Liver (tissue), 9 donors: ENCODE measurements around the gene PIGL. TPM values are rescaled to one million over a fixed set of nuclear protein-coding genes. Genes with fewer than 3 reads are reported as not detected.

Source experiments
- DNase-seq: peaks from one replicate; pipeline ENCODE4 v3.0.0-alpha.2; 2017; ENCODE audit warnings: low spot score
- H3K27ac ChIP-seq, 2 donors: one replicate each; pipeline ENCODE4 v1.7.0; 2013; ENCODE audit warnings: inconsistent platforms in 2 of 2, low read length in 2 of 2, control low read depth in 1 of 2, low read depth in 1 of 2, mild to moderate bottlenecking in 1 of 2
- H3K27me3 ChIP-seq, 4 donors: one replicate each; pipeline versions ENCODE4 v1.6.1 to v1.7.0; 2013; ENCODE audit warnings: low read length in 3 of 4, inconsistent platforms in 1 of 4, mild to moderate bottlenecking in 1 of 4, moderate library complexity in 1 of 4; ENCODE audit not compliant: control insufficient read depth in 4 of 4, insufficient read depth in 4 of 4
- H3K36me3 ChIP-seq, 4 donors: one replicate each; pipeline versions ENCODE4 v1.6.1 to v1.7.0; 2013; ENCODE audit warnings: low read length in 3 of 4, mild to moderate bottlenecking in 3 of 4, low read depth in 1 of 4, moderate library complexity in 1 of 4; ENCODE audit not compliant: control insufficient read depth in 4 of 4, insufficient read depth in 3 of 4
- H3K4me1 ChIP-seq, 4 donors: one replicate each; pipeline versions ENCODE4 v1.6.1 to v1.7.0; 2013; ENCODE audit warnings: low read length in 3 of 4, mild to moderate bottlenecking in 3 of 4, moderate library complexity in 1 of 4; ENCODE audit not compliant: control insufficient read depth in 4 of 4, insufficient read depth in 4 of 4
- H3K4me3 ChIP-seq, 3 donors: one replicate each; pipeline versions ENCODE4 v1.6.1 to v1.7.0; 2013; ENCODE audit warnings: low read length in 3 of 3, control low read depth in 1 of 3, low read depth in 1 of 3, mild to moderate bottlenecking in 1 of 3
- H3K9ac ChIP-seq, 2 donors: one replicate each; pipeline ENCODE4 v1.7.0; 2013; ENCODE audit warnings: low read length in 2 of 2, mild to moderate bottlenecking in 2 of 2, moderate library complexity in 2 of 2, control low read depth in 1 of 2, low read depth in 1 of 2
- H3K9me3 ChIP-seq, 4 donors: one replicate each; pipeline versions ENCODE4 v1.6.1 to v1.7.0; 2013; ENCODE audit warnings: low read length in 3 of 4; ENCODE audit not compliant: control insufficient read depth in 4 of 4
- CTCF ChIP-seq: fragments of 150-350 bp; IDR thresholded peaks from 2 replicates; pipeline ENCODE4 v1.5.1; 2017; ENCODE audit warnings: improper control_type of control experiment, low read depth, low read length; ENCODE audit not compliant: missing input control
- EGR1 ChIP-seq, 2 donors: IDR thresholded peaks; 2 replicates each; pipeline ENCODE4 v1.6.1; 2016 to 2018; ENCODE audit warnings: antibody characterized with exemption in 2 of 2, low read depth in 2 of 2
- FOXA1 ChIP-seq: IDR thresholded peaks from 2 replicates; pipeline ENCODE4 v1.6.1; 2016; ENCODE audit warnings: antibody characterized with exemption
- FOXA2 ChIP-seq: IDR thresholded peaks from 2 replicates; pipeline ENCODE4 v1.6.1; 2016; ENCODE audit warnings: antibody characterized with exemption
- GABPA ChIP-seq, 2 donors: IDR thresholded peaks in 1 of 2; conservative IDR thresholded peaks in 1 of 2; 2 replicates each; pipeline ENCODE4 v1.6.1; 2016; ENCODE audit warnings: antibody characterized with exemption in 2 of 2, mild to moderate bottlenecking in 1 of 2, moderate library complexity in 1 of 2
- HNF4A ChIP-seq, 2 donors: conservative IDR thresholded peaks; 2 replicates each; pipeline ENCODE4 v1.6.1; 2016; ENCODE audit warnings: antibody characterized with exemption in 2 of 2, mild to moderate bottlenecking in 2 of 2
- HNF4G ChIP-seq: IDR thresholded peaks from 2 replicates; pipeline ENCODE4 v1.6.1; 2016; ENCODE audit warnings: antibody characterized with exemption
- JUND ChIP-seq, 2 donors: IDR thresholded peaks; 2 replicates each; pipeline ENCODE4 v1.6.1; 2016; ENCODE audit warnings: antibody characterized with exemption in 2 of 2
- NR2F2 ChIP-seq: IDR thresholded peaks from 2 replicates; pipeline ENCODE4 v1.6.1; 2016; ENCODE audit warnings: antibody characterized with exemption
- RAD21 ChIP-seq, 2 donors: IDR thresholded peaks; 2 replicates each; pipeline ENCODE4 v1.6.1; 2016; ENCODE audit warnings: antibody characterized with exemption in 2 of 2, mild to moderate bottlenecking in 2 of 2
- REST ChIP-seq: IDR thresholded peaks from 2 replicates; pipeline ENCODE4 v1.6.1; 2016; ENCODE audit warnings: antibody characterized with exemption, mild to moderate bottlenecking
- RXRA ChIP-seq, 2 donors: IDR thresholded peaks; 2 replicates each; pipeline ENCODE4 v1.6.1; 2017 to 2018; ENCODE audit warnings: antibody characterized with exemption in 2 of 2, mild to moderate bottlenecking in 1 of 2
- SP1 ChIP-seq: IDR thresholded peaks from 2 replicates; pipeline ENCODE4 v1.6.1; 2018; ENCODE audit warnings: antibody characterized with exemption, mild to moderate bottlenecking
- YY1 ChIP-seq: IDR thresholded peaks from 2 replicates; pipeline ENCODE4 v1.6.1; 2016; ENCODE audit warnings: antibody characterized with exemption, mild to moderate bottlenecking
- WGBS: extraction: QIAGEN DNeasy Blood & Tissue Kit; methylation state at CpG from one replicate; pipeline ENCODE4 v1.1.7; 2013; 5-methylcytosine and 5-hydroxymethylcytosine counted together
- polyA plus RNA-seq, 2 donors: library from polyadenylated mRNA; stranded (reverse) in 1 of 2; unstranded in 1 of 2; fragments of 200-250 nt in 1 of 2; fragments of >200 nt in 1 of 2; fragmentation: Nextera tagmentation in 1 of 2; extraction: Ambion mirVana in 1 of 2; gene quantifications; one replicate each; pipeline versions ENCODE4 v1.2.1 to v1.2.3, GENCODE V29; 2013 to 2015
- total RNA-seq, 2 donors: library from RNA; depleted of rRNA; stranded (reverse); fragments of >200 nt; gene quantifications; one replicate each; pipeline ENCODE4 v1.2.3, GENCODE V29; 2014
- TF ChIP-seq, protein P1 (sequence below): IDR thresholded peaks from 2 replicates; pipeline ENCODE4 v1.6.1; 2016; ENCODE audit warnings: antibody characterized with exemption
- TF ChIP-seq, protein P2 (sequence below): IDR thresholded peaks from 2 replicates; pipeline ENCODE4 v1.6.1; 2016; ENCODE audit warnings: antibody characterized with exemption
- donor health status: healthy.
- donor health status: healthy.
- donor health status: healthy.
- donor health status: healthy.
- donor health status: healthy.

PIGL gene
- total and polyA plus RNA-seq, 4 donors = 6.7 to 34.7 (median 14.7) TPM

DNA sequence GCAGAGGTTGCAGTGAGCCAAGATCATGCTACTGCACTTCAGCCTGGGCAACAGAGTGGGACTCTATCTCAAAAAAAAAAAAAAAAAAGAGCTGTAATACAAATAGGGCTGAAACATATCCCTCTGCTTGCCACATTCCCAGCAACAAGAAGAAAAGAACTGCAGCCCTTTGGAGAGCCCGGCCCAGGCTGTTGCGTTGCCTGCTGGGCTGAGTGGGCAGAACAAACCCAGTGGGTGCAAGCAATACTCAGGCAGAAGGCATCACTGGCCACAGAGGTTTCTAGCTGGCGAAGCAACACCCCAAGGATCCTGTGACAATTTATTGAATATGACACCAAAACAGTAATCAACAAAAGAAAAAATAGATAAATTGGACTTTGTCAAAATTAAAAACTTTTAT lies 44.0 kb downstream of the PIGL start:
- Histone ChIP-seq H3K27ac (no peak overlapping the region), H3K9ac (no peak overlapping the region), H3K9me3 (no peaks in the 10 kb centered on the region), H3K4me3 (no peak overlapping the region), H3K27me3 (no peaks in the 10 kb centered on the region), H3K36me3 (no peaks in the 10 kb centered on the region), H3K4me1 (peaks cover 0 to 3% (median 3%) of the 10 kb centered on the region in 4 donors)
- no peak for DNase-seq
- WGBS = 92% methylated on average over 3 of the region's 3 CpGs
- TF ChIP-seq CTCF = no peak
- no peak for TF ChIP-seq FOXA2
- TF ChIP-seq RAD21 (IDR thresholded peaks at IDR 0.05) = no peak
- TF ChIP-seq, protein P1, sequence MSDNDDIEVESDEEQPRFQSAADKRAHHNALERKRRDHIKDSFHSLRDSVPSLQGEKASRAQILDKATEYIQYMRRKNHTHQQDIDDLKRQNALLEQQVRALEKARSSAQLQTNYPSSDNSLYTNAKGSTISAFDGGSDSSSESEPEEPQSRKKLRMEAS = no peak
- no peak for TF ChIP-seq JUND (IDR thresholded peaks at IDR 0.05)
- TF ChIP-seq REST = no peak
- TF ChIP-seq, protein P2, sequence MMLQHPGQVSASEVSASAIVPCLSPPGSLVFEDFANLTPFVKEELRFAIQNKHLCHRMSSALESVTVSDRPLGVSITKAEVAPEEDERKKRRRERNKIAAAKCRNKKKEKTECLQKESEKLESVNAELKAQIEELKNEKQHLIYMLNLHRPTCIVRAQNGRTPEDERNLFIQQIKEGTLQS = no peak
- TF ChIP-seq HNF4G = no peak
- TF ChIP-seq EGR1 (IDR thresholded peaks at IDR 0.05; ENCODE audit: low read depth in 2 of 2) = no peak
- TF ChIP-seq RXRA (IDR thresholded peaks at IDR 0.05) = no peak
- no peak for TF ChIP-seq FOXA1
- no peak for TF ChIP-seq NR2F2
- no peak for TF ChIP-seq YY1
- no peak for TF ChIP-seq SP1
- TF ChIP-seq GABPA (IDR thresholded peaks at IDR 0.05 in 1 of 2, conservative IDR thresholded peaks at IDR 0.05 in 1 of 2) = no peak

DNA sequence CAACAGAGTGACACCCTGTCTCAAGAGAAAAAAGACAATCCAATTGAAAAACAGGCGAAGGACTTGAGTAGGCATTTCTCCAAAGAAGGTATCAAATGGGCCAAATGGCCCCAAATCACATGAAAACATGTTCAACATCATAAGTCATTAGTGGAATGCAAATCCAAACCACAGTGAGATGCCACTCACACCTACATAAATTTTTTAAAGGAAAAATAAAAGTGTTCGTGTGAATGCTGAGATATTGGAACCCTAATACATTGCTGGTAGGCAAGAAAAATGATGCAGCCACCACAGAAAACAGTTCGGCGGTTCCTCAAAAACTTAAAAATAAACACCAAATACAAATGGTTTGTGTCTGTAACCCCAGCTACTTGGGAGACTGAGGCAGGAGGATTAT lies 45.2 kb downstream of the PIGL start:
- Histone ChIP-seq H3K4me3 (no peak overlapping the region), H3K9me3 (no peaks in the 10 kb centered on the region), H3K4me1 (no peaks in the 10 kb centered on the region), H3K36me3 (no peaks in the 10 kb centered on the region), H3K27me3 (no peaks in the 10 kb centered on the region), H3K9ac (no peak overlapping the region), H3K27ac (no peak overlapping the region)
- WGBS = 97% methylated on average over 4 of the region's 4 CpGs
- no peak for DNase-seq
- TF ChIP-seq FOXA1 = no peak
- TF ChIP-seq EGR1 (IDR thresholded peaks at IDR 0.05; ENCODE audit: low read depth in 2 of 2) = no peak
- no peak for TF ChIP-seq JUND (IDR thresholded peaks at IDR 0.05)
- TF ChIP-seq, protein P2 = no peak
- no peak for TF ChIP-seq SP1
- TF ChIP-seq HNF4A (conservative IDR thresholded peaks at IDR 0.05) = no peak
- no peak for TF ChIP-seq FOXA2
- no peak for TF ChIP-seq CTCF
- TF ChIP-seq NR2F2 = no peak
- no peak for TF ChIP-seq HNF4G
- TF ChIP-seq, protein P1 = no peak
- TF ChIP-seq REST = no peak
- no peak for TF ChIP-seq RXRA (IDR thresholded peaks at IDR 0.05)
- TF ChIP-seq YY1 = no peak
